GM12874 (cell line): ENCODE measurements around the gene PPP1R1C.

Experiments used
- CTCF ChIP-seq: IDR thresholded peaks from 2 replicates; pipeline ENCODE4 v1.5.1; 2011; ENCODE audit warnings: low read depth, mild to moderate bottlenecking, control low read depth, low read length, moderate library complexity; ENCODE audit not compliant: insufficient read depth

PPP1R1C gene

GRCh38 chr2:182134201-182134600, 148.5 kb downstream of the PPP1R1C start:
- no peak for TF ChIP-seq CTCF

GRCh38 chr2:182142062-182142461, 156.4 kb downstream of the PPP1R1C start:
- TF ChIP-seq CTCF: no peak

- TF ChIP-seq CTCF: no peak
Measured at GRCh38 chr2:182144041-182144775, 158.6 kb downstream of the PPP1R1C start.

- TF ChIP-seq CTCF: no peak
Measured at GRCh38 chr2:182144776-182145165, 159.1 kb downstream of the PPP1R1C start.

- TF ChIP-seq CTCF: no peak
Measured at GRCh38 chr2:182148344-182148743, 162.7 kb downstream of the PPP1R1C start.

GRCh38 chr2:182163878-182164277, 178.2 kb downstream of the PPP1R1C start:
- no peak for TF ChIP-seq CTCF

DNA sequence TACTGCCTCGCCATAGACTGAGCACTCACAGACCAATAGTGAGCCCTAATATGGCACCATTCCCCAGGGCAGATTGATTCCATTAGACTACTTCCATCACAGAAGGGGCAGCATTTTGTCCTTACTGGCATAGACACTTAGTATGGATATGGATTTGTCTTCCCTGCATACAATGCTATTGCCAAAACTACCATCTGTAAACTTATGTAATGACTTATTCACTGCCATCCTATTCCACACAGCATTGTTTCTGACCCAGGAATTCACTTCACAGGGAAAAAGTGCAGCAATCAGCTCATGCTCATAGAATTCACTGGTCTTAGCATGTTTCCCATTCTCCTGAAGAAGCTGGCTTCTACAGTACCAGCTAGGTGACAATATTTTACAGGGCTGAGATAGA, 179.0 kb downstream of the PPP1R1C start:
- TF ChIP-seq CTCF: no peak
